ENCODE measurements around the gene ADAD2.

Gene ADAD2

GRCh38 chr16:84246679-84247077 is 55.7 kb downstream of the ADAD2 start:
- no peak for DNase-seq (ENCODE audit: low spot score)

Data from hepatic stellate cell (primary cell).